ENCODE data around the gene SFXN1. TPM values are rescaled to one million over a fixed set of nuclear protein-coding genes. Genes with fewer than 3 reads are reported as not detected.

SFXN1 gene
- total RNA-seq, 1 donor from 2014 or later = 19.9 TPM

DNA sequence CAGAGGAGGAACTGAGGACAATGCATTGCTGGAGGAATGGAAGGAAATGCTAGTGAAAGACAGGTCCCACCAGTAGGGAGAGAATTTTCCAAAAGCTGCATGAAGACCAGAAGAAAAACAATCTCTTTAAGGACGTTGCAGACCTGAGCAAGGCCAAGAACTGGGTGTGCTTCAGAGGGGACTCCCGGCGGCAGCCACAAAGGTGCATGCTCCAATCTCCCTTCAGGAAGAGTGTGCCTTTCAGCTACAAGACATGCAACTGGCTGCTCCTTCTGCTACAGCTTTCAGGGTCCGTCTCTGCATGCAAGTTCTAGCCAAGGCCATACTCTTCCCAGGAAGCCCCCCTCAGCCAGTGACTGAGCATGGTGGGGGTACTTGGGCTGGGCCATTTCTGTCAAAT lies 62.9 kb downstream of the SFXN1 start:
- peaks cover 6% of the 10 kb centered on the region for H3K27me3 ChIP-seq
- H3K9me3 ChIP-seq = no peaks in the 10 kb centered on the region
- no peak for DNase-seq
- no peak overlapping the region for H3K4me3 ChIP-seq
- no peak for ATAC-seq
- H3K36me3 ChIP-seq = no peaks in the 10 kb centered on the region
- TF ChIP-seq, protein P1, sequence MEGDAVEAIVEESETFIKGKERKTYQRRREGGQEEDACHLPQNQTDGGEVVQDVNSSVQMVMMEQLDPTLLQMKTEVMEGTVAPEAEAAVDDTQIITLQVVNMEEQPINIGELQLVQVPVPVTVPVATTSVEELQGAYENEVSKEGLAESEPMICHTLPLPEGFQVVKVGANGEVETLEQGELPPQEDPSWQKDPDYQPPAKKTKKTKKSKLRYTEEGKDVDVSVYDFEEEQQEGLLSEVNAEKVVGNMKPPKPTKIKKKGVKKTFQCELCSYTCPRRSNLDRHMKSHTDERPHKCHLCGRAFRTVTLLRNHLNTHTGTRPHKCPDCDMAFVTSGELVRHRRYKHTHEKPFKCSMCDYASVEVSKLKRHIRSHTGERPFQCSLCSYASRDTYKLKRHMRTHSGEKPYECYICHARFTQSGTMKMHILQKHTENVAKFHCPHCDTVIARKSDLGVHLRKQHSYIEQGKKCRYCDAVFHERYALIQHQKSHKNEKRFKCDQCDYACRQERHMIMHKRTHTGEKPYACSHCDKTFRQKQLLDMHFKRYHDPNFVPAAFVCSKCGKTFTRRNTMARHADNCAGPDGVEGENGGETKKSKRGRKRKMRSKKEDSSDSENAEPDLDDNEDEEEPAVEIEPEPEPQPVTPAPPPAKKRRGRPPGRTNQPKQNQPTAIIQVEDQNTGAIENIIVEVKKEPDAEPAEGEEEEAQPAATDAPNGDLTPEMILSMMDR (IDR thresholded peaks at IDR 0.05) = no peak
- H3K4me1 ChIP-seq = no peaks in the 10 kb centered on the region
- H3K27ac ChIP-seq = no peak overlapping the region
- intact Hi-C loops (cut with DNase I) = no loop called here

DNA sequence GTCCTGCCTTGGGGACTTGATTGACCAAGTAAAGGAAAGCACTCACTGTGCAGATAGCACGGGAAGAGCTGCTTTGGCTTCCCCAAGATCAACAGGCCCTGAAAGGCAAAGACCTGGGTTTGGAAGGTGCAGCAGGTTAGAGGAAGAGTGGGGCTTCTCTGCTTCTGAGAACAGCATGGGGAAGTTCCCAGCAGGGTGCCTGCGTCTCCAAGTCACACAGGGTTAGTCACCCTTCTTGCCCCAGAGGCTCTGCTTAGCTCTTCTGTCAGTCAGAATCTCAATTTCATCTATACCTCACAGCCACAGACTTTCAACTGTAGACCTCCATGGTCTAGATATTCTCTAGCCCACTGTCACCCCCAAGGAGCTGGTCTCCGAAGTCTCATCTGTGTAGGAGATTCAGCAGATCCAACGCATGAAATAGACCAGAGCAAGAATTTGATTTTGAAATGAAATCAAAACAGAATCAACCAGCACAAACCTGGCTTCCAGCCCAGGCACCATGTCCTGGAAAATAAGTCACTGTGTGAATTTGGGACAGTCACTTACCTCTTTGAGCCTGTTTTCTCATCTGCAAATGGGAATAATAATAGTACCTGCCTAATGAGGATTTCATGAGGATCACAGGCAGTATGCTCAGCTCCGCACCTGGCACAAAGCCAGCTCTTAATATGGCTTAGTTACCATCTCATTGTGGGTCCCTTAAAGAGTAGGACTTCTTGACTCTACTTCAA lies 64.0 kb downstream of the SFXN1 start:
- Histone ChIP-seq H3K4me3 (no peak overlapping the region), H3K4me1 (no peaks in the 10 kb centered on the region), H3K27me3 (peaks cover 17% of the 10 kb centered on the region), H3K9me3 (no peaks in the 10 kb centered on the region), H3K27ac (no peak overlapping the region), H3K36me3 (no peaks in the 10 kb centered on the region)
- TF ChIP-seq, protein P1 (IDR thresholded peaks at IDR 0.05) = no peak
- DNase-seq = no peak
- intact Hi-C loops (cut with DNase I) = no loop called here
- ATAC-seq = no peak

DNA sequence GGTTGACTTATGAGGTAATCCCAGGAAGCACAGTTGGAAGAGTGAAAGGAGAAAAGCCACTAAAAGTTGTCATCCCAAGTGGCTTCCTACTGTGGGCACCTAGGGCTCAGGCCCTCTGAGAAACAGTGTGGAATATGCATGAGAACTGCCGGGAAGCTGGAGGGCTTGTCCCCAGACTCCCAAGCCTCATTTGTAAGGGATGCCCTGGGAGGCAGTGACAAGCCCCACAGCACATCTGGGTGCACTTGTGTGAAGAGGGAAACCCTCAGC lies 64.5 kb downstream of the SFXN1 start:
- intact Hi-C loops (cut with DNase I) = no loop called here
- peaks cover 21% of the 10 kb centered on the region for H3K27me3 ChIP-seq
- no peak overlapping the region for H3K4me3 ChIP-seq
- no peaks in the 10 kb centered on the region for H3K36me3 ChIP-seq
- H3K27ac ChIP-seq = no peak overlapping the region
- TF ChIP-seq, protein P1 (IDR thresholded peaks at IDR 0.05) = no peak
- H3K4me1 ChIP-seq = no peaks in the 10 kb centered on the region
- H3K9me3 ChIP-seq = no peaks in the 10 kb centered on the region
- DNase-seq = no peak
- no peak for ATAC-seq

DNA sequence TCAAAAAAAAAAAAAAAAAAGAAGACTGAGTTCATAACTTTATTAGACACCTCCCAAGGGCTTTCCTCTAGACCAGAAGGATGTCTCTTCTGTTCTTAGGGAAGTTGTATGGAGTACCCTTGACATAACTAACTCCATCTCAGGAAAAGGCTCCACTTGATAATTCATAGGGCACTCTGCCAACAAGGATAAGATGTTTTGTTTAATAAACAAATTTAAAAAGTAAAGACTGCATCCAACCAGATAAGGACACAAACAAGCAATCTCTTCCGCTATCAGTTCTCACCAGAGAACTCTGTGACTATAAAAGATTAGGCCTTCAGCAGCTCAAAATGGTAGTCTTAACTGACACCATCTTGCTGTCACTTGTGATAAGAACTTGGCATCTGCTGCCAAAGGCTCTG lies 65.8 kb downstream of the SFXN1 start:
- Histone ChIP-seq H3K9me3 (no peaks in the 10 kb centered on the region), H3K4me3 (no peak overlapping the region), H3K4me1 (no peaks in the 10 kb centered on the region), H3K27ac (no peak overlapping the region), H3K36me3 (no peaks in the 10 kb centered on the region), H3K27me3 (peaks cover 25% of the 10 kb centered on the region)
- intact Hi-C loops (cut with DNase I) = no loop called here
- ATAC-seq (no peak), DNase-seq (no peak)
- TF ChIP-seq, protein P1 (IDR thresholded peaks at IDR 0.05) = no peak

DNA sequence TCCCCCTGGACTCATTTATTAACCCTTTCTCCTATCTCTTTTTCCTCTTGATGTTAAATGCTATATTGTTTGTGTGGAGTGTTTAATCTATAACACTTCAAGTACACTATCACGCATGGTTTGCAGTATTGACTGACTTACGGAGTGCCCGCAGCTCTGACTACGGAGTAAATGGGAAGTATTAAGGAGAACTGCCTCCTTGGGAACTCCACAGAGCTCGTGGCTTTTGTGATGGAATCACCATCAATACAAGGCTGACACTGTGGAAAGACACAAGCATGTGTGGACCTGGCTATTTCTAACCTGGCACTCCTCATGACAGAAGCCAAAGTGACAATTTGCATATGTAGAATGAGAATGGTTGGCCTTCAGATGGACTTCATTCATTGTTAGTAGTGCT lies 66.2 kb downstream of the SFXN1 start:
- Histone ChIP-seq H3K4me3 (no peak overlapping the region), H3K36me3 (no peaks in the 10 kb centered on the region), H3K27ac (no peak overlapping the region), H3K27me3 (peaks cover 29% of the 10 kb centered on the region), H3K4me1 (no peaks in the 10 kb centered on the region), H3K9me3 (no peaks in the 10 kb centered on the region)
- intact Hi-C loops (cut with DNase I) = no loop called here
- no peak for ATAC-seq
- TF ChIP-seq, protein P1 (IDR thresholded peaks at IDR 0.05) = no peak
- no peak for DNase-seq

DNA sequence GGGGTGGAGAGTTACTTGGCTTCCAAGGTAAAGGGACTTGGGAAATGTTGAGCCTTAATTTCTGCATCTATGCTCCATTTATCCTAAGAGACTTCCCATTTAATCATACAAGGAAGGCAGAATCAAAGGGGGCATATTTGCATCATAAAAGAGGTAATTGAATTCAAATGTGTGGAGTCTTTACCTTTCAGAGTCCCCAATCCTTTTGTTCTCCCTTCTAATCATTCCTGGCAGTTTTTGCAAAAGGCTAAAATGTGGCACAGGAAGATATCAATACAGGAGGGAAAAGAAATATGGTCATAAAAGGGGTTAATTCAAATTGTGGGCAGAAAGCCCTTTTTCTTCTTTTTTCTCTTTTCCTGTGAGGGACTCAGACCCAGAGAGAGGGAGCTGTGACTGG lies 69.5 kb downstream of the SFXN1 start:
- H3K27me3 ChIP-seq = peaks cover 29% of the 10 kb centered on the region
- intact Hi-C loops (cut with DNase I) = no loop called here
- no peak overlapping the region for H3K4me3 ChIP-seq
- H3K27ac ChIP-seq = no peak overlapping the region
- H3K9me3 ChIP-seq = no peaks in the 10 kb centered on the region
- H3K36me3 ChIP-seq = no peaks in the 10 kb centered on the region
- ATAC-seq = no peak
- TF ChIP-seq, protein P1 (IDR thresholded peaks at IDR 0.05) = no peak
- DNase-seq = no peak
- no peaks in the 10 kb centered on the region for H3K4me1 ChIP-seq

Data from upper lobe of right lung (tissue), 1 donor.